HEK293 (cell line): ENCODE data around the gene TMC4.

Experiments
- CTCF ChIA-PET: fragments of 350-600 bp; formaldehyde crosslinking; extraction: SDS; loops from one replicate; lab custom pipeline; 2021; ENCODE audit warnings: antibody characterized with exemption; lab: Yijun Ruan, JAX
- POLR2A ChIA-PET: fragments of 300-600 bp; formaldehyde crosslinking; extraction: SDS; loops from one replicate; lab custom pipeline; 2020; ENCODE audit warnings: antibody characterized with exemption, inconsistent platforms; lab: Yijun Ruan, JAX
- H3K27ac ChIP-seq: fragments of 200-500 bp; sonication (Bioruptor generic); 2 replicates; pipeline ENCODE4 v1.5.1; 2014; ENCODE audit warnings: low read depth, low read length, control low read depth, inconsistent platforms; ENCODE audit errors: extremely low read depth
- H3K36me3 ChIP-seq, 2 experiments: fragments of 200-500 bp in 1 of 2; sonication (Bioruptor generic) in 1 of 2; 1 replicate in 1 of 2; 2 replicates in 1 of 2; pipeline ENCODE4 v1.5.1; 2014 to 2017; ENCODE audit warnings: inconsistent platforms in 2 of 2, low read length in 2 of 2; ENCODE audit not compliant: control insufficient read depth in 2 of 2, insufficient read depth in 1 of 2
- H3K4me1 ChIP-seq: fragments of 200-500 bp; sonication (Bioruptor generic); 2 replicates; pipeline ENCODE4 v1.5.1; 2014; ENCODE audit warnings: mild to moderate bottlenecking, low read length, inconsistent platforms; ENCODE audit not compliant: control insufficient read depth, insufficient read depth
- H3K4me3 ChIP-seq: 2 replicates; pipeline ENCODE4 v1.5.1; 2011; ENCODE audit warnings: low read depth, mild to moderate bottlenecking, control low read depth, low read length, moderate library complexity
- H3K9me3 ChIP-seq: fragments of 200-500 bp; sonication (Bioruptor generic); 2 replicates; pipeline ENCODE4 v1.5.1; 2014; ENCODE audit warnings: low read depth, low read length, inconsistent platforms; ENCODE audit not compliant: control insufficient read depth, insufficient read depth
- EGR2 ChIP-seq: fragments of 450-650 bp; formaldehyde crosslinking; IDR thresholded peaks from 2 replicates; pipeline ENCODE4 v1.5.1; 2016; ENCODE audit warnings: low read depth, missing biosample characterization, missing genetic modification characterization
- GFI1B ChIP-seq: fragments of 450-650 bp; formaldehyde crosslinking; IDR thresholded peaks from 2 replicates; pipeline ENCODE4 v1.5.1; 2016; ENCODE audit warnings: missing biosample characterization, missing genetic modification characterization
- GLI2 ChIP-seq: fragments of 450-650 bp; formaldehyde crosslinking; IDR thresholded peaks from 2 replicates; pipeline ENCODE4; 2017; ENCODE audit warnings: missing biosample characterization, missing genetic modification characterization, low read depth, borderline replicate concordance
- GLI4 ChIP-seq: fragments of 450-650 bp; formaldehyde crosslinking; IDR thresholded peaks from 2 replicates; pipeline ENCODE4 v1.5.1; 2016; ENCODE audit warnings: missing biosample characterization, missing genetic modification characterization
- HOXC10 ChIP-seq: sonication (generic); formaldehyde crosslinking; IDR thresholded peaks from 2 replicates; pipeline ENCODE4 v1.8.1; 2023; ENCODE audit warnings: mild to moderate bottlenecking, missing genetic modification reagents
- HOXD13 ChIP-seq: sonication (generic); formaldehyde crosslinking; IDR thresholded peaks from 2 replicates; pipeline ENCODE4 v1.8.0; 2022; ENCODE audit warnings: missing genetic modification reagents, borderline replicate concordance
- SP2 ChIP-seq: fragments of 450-650 bp; formaldehyde crosslinking; IDR thresholded peaks from 2 replicates; pipeline ENCODE4 v1.5.1; 2016; ENCODE audit warnings: missing biosample characterization, missing genetic modification characterization
- YY1 ChIP-seq: fragments of 450-650 bp; formaldehyde crosslinking; IDR thresholded peaks from 2 replicates; pipeline ENCODE4 v1.5.1; 2018; ENCODE audit warnings: missing biosample characterization, missing genetic modification characterization
- ZBTB17 ChIP-seq: fragments of 450-650 bp; formaldehyde crosslinking; IDR thresholded peaks from 2 replicates; pipeline ENCODE4 v1.5.1; 2016; ENCODE audit warnings: missing biosample characterization, missing genetic modification characterization
- ZBTB8A ChIP-seq: fragments of 450-650 bp; formaldehyde crosslinking; IDR thresholded peaks from 2 replicates; pipeline ENCODE4 v1.5.1; 2016; ENCODE audit warnings: missing biosample characterization, missing genetic modification characterization
- ZNF19 ChIP-seq: fragments of 450-650 bp; formaldehyde crosslinking; IDR thresholded peaks from 2 replicates; pipeline ENCODE4; 2016; ENCODE audit warnings: missing biosample characterization, missing genetic modification characterization, low read depth
- ZNF311 ChIP-seq: fragments of 450-650 bp; formaldehyde crosslinking; IDR thresholded peaks from 2 replicates; pipeline ENCODE4 v1.5.1; 2017; ENCODE audit warnings: missing biosample characterization, missing genetic modification characterization, borderline replicate concordance
- ZNF324 ChIP-seq: fragments of 450-650 bp; formaldehyde crosslinking; IDR thresholded peaks from 2 replicates; pipeline ENCODE4 v1.5.1; 2016; ENCODE audit warnings: missing biosample characterization, missing genetic modification characterization
- ZNF335 ChIP-seq: fragments of 450-650 bp; formaldehyde crosslinking; conservative IDR thresholded peaks from 2 replicates; pipeline ENCODE4 v1.5.1; 2016; ENCODE audit warnings: missing biosample characterization, missing genetic modification characterization
- ZNF561 ChIP-seq: fragments of 450-650 bp; IDR thresholded peaks from 2 replicates; pipeline ENCODE4 v1.5.1; 2018; ENCODE audit warnings: missing biosample characterization, missing genetic modification characterization, borderline replicate concordance
- ZNF792 ChIP-seq: fragments of 450-650 bp; formaldehyde crosslinking; IDR thresholded peaks from 2 replicates; pipeline ENCODE4 v1.5.1; 2016; ENCODE audit warnings: missing biosample characterization, missing genetic modification characterization
- ZSCAN16 ChIP-seq: fragments of 450-650 bp; formaldehyde crosslinking; IDR thresholded peaks from 2 replicates; pipeline ENCODE4 v1.5.1; 2016; ENCODE audit warnings: missing biosample characterization, missing genetic modification characterization
- TF ChIP-seq, protein P1 (sequence below): fragments of 450-650 bp; formaldehyde crosslinking; conservative IDR thresholded peaks from 2 replicates; pipeline ENCODE4 v1.5.1; 2016; ENCODE audit warnings: low read depth, missing biosample characterization, missing genetic modification characterization
- TF ChIP-seq, protein P2 (sequence below): fragments of 450-650 bp; formaldehyde crosslinking; optimal IDR thresholded peaks from 2 replicates; pipeline ENCODE3; 2016; ENCODE audit warnings: missing biosample characterization, mild to moderate bottlenecking, missing genetic modification characterization
- TF ChIP-seq, protein P3 (sequence below): fragments of 450-650 bp; formaldehyde crosslinking; IDR thresholded peaks from 2 replicates; pipeline ENCODE4 v1.5.1; 2016; ENCODE audit warnings: missing biosample characterization, missing genetic modification characterization
- TF ChIP-seq, protein P4 (sequence below): fragments of 450-650 bp; formaldehyde crosslinking; IDR thresholded peaks from 2 replicates; pipeline ENCODE4 v1.5.1; 2016; ENCODE audit warnings: missing biosample characterization, missing genetic modification characterization
- TF ChIP-seq, protein P5 (sequence below): sonication (generic); formaldehyde crosslinking; IDR thresholded peaks from 2 replicates; pipeline ENCODE4 v1.8.1; 2022; ENCODE audit warnings: mild to moderate bottlenecking, moderate library complexity, missing genetic modification reagents
- TF ChIP-seq, protein P6 (sequence below): fragments of 450-650 bp; formaldehyde crosslinking; IDR thresholded peaks from 2 replicates; pipeline ENCODE4 v1.5.1; 2016; ENCODE audit warnings: missing biosample characterization, missing genetic modification characterization

The TMC4 gene

DNA sequence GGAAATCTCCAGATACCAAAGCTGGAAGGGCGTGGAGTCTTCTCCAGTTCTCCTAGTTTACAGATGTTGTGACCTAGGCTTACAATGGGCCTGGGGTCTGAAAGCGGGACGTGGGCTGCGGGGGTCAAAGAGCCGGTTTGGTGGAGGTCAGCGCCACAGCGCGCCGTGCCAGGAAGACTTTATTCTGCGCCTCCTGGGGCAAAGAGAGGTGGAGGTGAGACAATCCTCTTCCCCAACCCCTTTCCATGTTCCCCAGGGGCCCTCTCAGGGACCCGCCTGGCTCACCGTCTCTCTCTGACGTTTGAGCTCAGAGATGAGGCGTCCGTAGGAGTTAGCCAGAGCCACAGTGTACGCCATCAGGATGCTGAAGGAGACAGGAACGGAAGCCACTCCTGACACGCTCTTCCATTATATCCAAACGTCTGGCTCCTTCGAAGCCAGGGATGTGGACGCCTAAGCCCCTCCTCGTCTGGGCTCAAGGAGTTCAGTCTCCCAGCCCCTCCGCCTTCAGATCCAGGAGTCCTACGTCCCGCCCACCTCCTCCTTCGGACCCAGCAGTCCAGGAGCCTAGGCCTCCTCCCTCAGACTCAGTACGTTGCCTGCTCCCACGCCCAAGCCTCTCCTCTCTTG is 12.7 kb downstream of the TMC4 start (continued):
- no peak for TF ChIP-seq ZNF324 (tag by site-specific recombination)

DNA sequence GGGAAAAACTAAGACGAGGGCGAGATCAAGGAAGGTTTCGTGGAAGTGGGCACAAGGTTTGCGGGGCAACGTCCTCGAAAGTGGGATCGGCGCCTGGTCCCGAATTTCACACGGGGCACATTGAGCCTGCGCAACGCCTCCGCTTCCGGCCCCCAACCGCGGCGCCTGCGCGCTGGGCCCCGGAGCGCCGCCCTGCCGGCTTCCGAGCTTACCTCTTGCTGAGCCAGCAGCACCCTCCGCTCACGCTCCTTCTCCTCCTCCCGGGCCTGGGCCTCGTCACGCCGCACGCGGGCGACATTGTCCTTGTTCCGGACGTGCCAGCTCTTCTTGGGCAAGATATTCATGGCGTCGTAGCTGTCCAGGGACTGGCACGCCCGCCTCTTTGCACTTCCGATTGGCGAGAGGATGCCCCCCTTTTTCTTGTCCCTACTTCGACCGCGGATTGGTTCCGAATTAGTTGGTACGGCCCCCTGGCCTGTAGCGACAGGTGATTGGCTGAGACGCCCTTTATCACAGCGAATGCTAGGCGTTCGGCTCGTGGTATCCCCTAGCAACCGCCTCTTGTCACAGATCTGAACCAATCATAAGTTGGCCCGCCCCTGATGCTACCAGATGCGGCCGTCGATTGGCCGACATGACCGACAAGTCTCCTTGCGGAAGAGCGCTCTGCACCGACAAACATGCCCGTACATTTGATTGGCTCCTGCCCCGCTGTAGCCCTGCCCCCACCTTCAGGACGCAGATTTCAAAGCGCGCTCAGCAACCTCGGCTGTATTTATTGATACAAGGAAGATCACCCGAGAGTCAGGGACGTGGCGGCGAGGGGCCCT is 13.4 kb downstream of the TMC4 start, which contains the start of gene LENG1:
TSS of gene LENG1 (minus strand) at position 370 of the 830 bp plus-strand sequence. CDS start at position 344, 26 bp downstream.
- CTCF ChIA-PET, result interaction anchor here (0.7 to 1.9 kb wide), 8 partner anchors 9 to 231 kb away, joined by 3 to 15 read pairs (median 4); partner anchors contain the start of gene CNOT3
- H3K27ac ChIP-seq, result peak within 1 kb of the TSS; percentile 78
- H3K4me1 ChIP-seq, result peaks cover 4% of the 10 kb centered on the region; the same call in 1 of the 2 replicates
- POLR2A ChIA-PET, result interaction anchor here (1.3 to 3.2 kb wide), 11 partner anchors 9 to 50 kb away, joined by 4 to 60 read pairs (median 11); partner anchors contain the start of genes CNOT3, MBOAT7, PRPF31 and RPS9
- no peaks in the 10 kb centered on the region for H3K9me3 ChIP-seq
- H3K36me3 ChIP-seq, result peaks cover 12 to 33% of the 10 kb centered on the region in 2 experiments
- peak within 1 kb of the TSS; percentile 96 for H3K4me3 ChIP-seq
- TF ChIP-seq GLI2 (tag by site-specific recombination) (no peak), ZNF792 (peak; percentile 90), ZSCAN16 (tag by site-specific recombination) (0 out of 2 replicates have a peak, but pooled peaks have one; percentile 53), HOXD13 (no peak), ZNF335 (peak; percentile 47), EGR2 (tag by site-specific recombination) (peak; percentile 63), YY1 (tag by site-specific recombination) (peak; percentile 64; the same call in 1 of the 2 replicates), SP2 (tag by site-specific recombination) (peak; percentile 98), ZNF561 (tag by site-specific recombination) (0 out of 2 replicates have a peak, but pooled peaks have one; percentile 29), ZNF311 (tag by site-specific recombination) (no peak), ZBTB17 (0 out of 2 replicates have a peak, but pooled peaks have one; percentile 22), HOXC10 (CRISPR knock-in tag) (0 out of 2 replicates have a peak, but pooled peaks have one; percentile 13), GFI1B (tag by site-specific recombination) (0 out of 2 replicates have a peak, but pooled peaks have one; percentile 23), ZNF19 (tag by site-specific recombination) (no peak), GLI4 (tag by site-specific recombination) (no peak), ZBTB8A (tag by site-specific recombination) (peak; percentile 75)
- TF ChIP-seq, protein P1, sequence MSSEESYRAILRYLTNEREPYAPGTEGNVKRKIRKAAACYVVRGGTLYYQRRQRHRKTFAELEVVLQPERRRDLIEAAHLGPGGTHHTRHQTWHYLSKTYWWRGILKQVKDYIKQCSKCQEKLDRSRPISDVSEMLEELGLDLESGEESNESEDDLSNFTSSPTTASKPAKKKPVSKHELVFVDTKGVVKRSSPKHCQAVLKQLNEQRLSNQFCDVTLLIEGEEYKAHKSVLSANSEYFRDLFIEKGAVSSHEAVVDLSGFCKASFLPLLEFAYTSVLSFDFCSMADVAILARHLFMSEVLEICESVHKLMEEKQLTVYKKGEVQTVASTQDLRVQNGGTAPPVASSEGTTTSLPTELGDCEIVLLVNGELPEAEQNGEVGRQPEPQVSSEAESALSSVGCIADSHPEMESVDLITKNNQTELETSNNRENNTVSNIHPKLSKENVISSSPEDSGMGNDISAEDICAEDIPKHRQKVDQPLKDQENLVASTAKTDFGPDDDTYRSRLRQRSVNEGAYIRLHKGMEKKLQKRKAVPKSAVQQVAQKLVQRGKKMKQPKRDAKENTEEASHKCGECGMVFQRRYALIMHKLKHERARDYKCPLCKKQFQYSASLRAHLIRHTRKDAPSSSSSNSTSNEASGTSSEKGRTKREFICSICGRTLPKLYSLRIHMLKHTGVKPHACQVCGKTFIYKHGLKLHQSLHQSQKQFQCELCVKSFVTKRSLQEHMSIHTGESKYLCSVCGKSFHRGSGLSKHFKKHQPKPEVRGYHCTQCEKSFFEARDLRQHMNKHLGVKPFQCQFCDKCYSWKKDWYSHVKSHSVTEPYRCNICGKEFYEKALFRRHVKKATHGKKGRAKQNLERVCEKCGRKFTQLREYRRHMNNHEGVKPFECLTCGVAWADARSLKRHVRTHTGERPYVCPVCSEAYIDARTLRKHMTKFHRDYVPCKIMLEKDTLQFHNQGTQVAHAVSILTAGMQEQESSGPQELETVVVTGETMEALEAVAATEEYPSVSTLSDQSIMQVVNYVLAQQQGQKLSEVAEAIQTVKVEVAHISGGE (tag by site-specific recombination), result peak; percentile 93
- TF ChIP-seq, protein P2, sequence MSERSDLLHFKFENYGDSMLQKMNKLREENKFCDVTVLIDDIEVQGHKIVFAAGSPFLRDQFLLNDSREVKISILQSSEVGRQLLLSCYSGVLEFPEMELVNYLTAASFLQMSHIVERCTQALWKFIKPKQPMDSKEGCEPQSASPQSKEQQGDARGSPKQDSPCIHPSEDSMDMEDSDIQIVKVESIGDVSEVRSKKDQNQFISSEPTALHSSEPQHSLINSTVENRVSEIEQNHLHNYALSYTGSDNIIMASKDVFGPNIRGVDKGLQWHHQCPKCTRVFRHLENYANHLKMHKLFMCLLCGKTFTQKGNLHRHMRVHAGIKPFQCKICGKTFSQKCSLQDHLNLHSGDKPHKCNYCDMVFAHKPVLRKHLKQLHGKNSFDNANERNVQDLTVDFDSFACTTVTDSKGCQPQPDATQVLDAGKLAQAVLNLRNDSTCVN (tag by site-specific recombination), result peak; percentile 25
- TF ChIP-seq, protein P3, sequence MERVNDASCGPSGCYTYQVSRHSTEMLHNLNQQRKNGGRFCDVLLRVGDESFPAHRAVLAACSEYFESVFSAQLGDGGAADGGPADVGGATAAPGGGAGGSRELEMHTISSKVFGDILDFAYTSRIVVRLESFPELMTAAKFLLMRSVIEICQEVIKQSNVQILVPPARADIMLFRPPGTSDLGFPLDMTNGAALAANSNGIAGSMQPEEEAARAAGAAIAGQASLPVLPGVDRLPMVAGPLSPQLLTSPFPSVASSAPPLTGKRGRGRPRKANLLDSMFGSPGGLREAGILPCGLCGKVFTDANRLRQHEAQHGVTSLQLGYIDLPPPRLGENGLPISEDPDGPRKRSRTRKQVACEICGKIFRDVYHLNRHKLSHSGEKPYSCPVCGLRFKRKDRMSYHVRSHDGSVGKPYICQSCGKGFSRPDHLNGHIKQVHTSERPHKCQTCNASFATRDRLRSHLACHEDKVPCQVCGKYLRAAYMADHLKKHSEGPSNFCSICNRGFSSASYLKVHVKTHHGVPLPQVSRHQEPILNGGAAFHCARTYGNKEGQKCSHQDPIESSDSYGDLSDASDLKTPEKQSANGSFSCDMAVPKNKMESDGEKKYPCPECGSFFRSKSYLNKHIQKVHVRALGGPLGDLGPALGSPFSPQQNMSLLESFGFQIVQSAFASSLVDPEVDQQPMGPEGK (tag by site-specific recombination), result 0 out of 2 replicates have a peak, but pooled peaks have one; percentile 27
- TF ChIP-seq, protein P4, sequence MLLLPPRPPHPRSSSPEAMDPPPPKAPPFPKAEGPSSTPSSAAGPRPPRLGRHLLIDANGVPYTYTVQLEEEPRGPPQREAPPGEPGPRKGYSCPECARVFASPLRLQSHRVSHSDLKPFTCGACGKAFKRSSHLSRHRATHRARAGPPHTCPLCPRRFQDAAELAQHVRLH (tag by site-specific recombination), result no peak
- TF ChIP-seq, protein P5, sequence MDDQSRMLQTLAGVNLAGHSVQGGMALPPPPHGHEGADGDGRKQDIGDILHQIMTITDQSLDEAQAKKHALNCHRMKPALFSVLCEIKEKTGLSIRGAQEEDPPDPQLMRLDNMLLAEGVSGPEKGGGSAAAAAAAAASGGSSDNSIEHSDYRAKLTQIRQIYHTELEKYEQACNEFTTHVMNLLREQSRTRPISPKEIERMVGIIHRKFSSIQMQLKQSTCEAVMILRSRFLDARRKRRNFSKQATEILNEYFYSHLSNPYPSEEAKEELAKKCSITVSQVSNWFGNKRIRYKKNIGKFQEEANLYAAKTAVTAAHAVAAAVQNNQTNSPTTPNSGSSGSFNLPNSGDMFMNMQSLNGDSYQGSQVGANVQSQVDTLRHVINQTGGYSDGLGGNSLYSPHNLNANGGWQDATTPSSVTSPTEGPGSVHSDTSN, result 0 out of 2 replicates have a peak, but pooled peaks have one; percentile 54
- TF ChIP-seq, protein P6, sequence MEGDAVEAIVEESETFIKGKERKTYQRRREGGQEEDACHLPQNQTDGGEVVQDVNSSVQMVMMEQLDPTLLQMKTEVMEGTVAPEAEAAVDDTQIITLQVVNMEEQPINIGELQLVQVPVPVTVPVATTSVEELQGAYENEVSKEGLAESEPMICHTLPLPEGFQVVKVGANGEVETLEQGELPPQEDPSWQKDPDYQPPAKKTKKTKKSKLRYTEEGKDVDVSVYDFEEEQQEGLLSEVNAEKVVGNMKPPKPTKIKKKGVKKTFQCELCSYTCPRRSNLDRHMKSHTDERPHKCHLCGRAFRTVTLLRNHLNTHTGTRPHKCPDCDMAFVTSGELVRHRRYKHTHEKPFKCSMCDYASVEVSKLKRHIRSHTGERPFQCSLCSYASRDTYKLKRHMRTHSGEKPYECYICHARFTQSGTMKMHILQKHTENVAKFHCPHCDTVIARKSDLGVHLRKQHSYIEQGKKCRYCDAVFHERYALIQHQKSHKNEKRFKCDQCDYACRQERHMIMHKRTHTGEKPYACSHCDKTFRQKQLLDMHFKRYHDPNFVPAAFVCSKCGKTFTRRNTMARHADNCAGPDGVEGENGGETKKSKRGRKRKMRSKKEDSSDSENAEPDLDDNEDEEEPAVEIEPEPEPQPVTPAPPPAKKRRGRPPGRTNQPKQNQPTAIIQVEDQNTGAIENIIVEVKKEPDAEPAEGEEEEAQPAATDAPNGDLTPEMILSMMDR (tag by site-specific recombination), result peak; percentile 90
